RWPE1 (cell line): ENCODE results near the gene CACNA1S.
A peak's percentile ranks its signal among the peaks of the same experiment; 100 is the strongest.

Experiments used
- CTCF ChIA-PET: fragments of 350-600 bp; sonication (Branson Sonifier 250); formaldehyde crosslinking; extraction: SDS; loops from one replicate; lab custom pipeline; 2021; lab: Yijun Ruan, JAX
- POLR2A ChIA-PET: fragments of 400-600 bp; formaldehyde crosslinking; extraction: SDS; loops from one replicate; lab custom pipeline; 2020; ENCODE audit warnings: antibody characterized with exemption; ENCODE audit not compliant: low non-redundant PET; lab: Yijun Ruan, JAX
- DNase-seq: peaks from one replicate; pipeline ENCODE4 v3.0.0; 2012; ENCODE audit warnings: low spot score
- H3K27ac ChIP-seq: fragments of 450-650 bp; 2 replicates; pipeline ENCODE4 v1.5.1; 2017
- CTCF ChIP-seq: fragments of 450-650 bp; conservative IDR thresholded peaks from 2 replicates; pipeline ENCODE4 v1.5.1; 2017; ENCODE audit warnings: low read depth, mild to moderate bottlenecking

Gene CACNA1S

GRCh38 chr1:201153474-201154388 is 41.5 kb upstream of the CACNA1S start:
- peak overlapping the region; percentile 69 for H3K27ac ChIP-seq
- POLR2A ChIA-PET = interaction anchor here (0.5 kb wide), 1 partner anchor 17 kb away, joined by 3 read pairs; no protein-coding TSS in a partner anchor
- DNase-seq = no peak
- CTCF ChIA-PET = interaction anchor here (0.5 to 1.5 kb wide), 6 partner anchors 18 to 283 kb away, joined by 3 to 14 read pairs (median 4); no protein-coding TSS in a partner anchor
- TF ChIP-seq CTCF = no peak

GRCh38 chr1:201149400-201149799 is 37.2 kb upstream of the CACNA1S start:
- no peak; the same call in 1 of the 2 replicates for TF ChIP-seq CTCF
- ChIA-PET CTCF (interaction anchor here (0.6 to 3.4 kb wide), 18 partner anchors 10 to 926 kb away, joined by 3 to 30 read pairs (median 3); partner anchors contain the start of gene ASCL5), POLR2A (no interaction called here)
- peak; percentile 82 for DNase-seq
- no peak overlapping the region for H3K27ac ChIP-seq

GRCh38 chr1:201147396-201148015 is 35.3 kb upstream of the CACNA1S start:
- TF ChIP-seq CTCF = no peak
- H3K27ac ChIP-seq = no peak overlapping the region
- DNase-seq = no peak
- ChIA-PET CTCF (interaction anchor here (0.6 to 2.9 kb wide), 6 partner anchors 10 to 413 kb away, joined by 3 to 9 read pairs (median 4); partner anchors contain the start of gene ASCL5), POLR2A (no interaction called here)

- DNase-seq = no peak
- no peak for TF ChIP-seq CTCF
- ChIA-PET CTCF (interaction anchor here (1.4 to 2.9 kb wide), 4 partner anchors 10 to 216 kb away, joined by 4 to 9 read pairs (median 4); partner anchors contain the start of gene ASCL5), POLR2A (no interaction called here)
- no peak overlapping the region for H3K27ac ChIP-seq
Observed at GRCh38 chr1:201146626-201147390, 34.6 kb upstream of the CACNA1S start.

- TF ChIP-seq CTCF = no peak
- ChIA-PET CTCF (interaction anchor here (0.6 to 1.4 kb wide), 4 partner anchors 27 to 202 kb away, joined by 3 to 5 read pairs (median 4); no protein-coding TSS in a partner anchor), POLR2A (no interaction called here)
- H3K27ac ChIP-seq = no peak overlapping the region
- no peak for DNase-seq
Observed at GRCh38 chr1:201145816-201146215, 33.6 kb upstream of the CACNA1S start.
